Measurements from ENCODE around the gene PKP4. TPM values are rescaled to one million over a fixed set of nuclear protein-coding genes. Genes with fewer than 3 reads are reported as not detected.

The PKP4 gene
- total and polyA plus RNA-seq, 2 donors (not counting 1 experiment from before 2014, with no cell fraction given), result 2.0 to 13.3 TPM

DNA sequence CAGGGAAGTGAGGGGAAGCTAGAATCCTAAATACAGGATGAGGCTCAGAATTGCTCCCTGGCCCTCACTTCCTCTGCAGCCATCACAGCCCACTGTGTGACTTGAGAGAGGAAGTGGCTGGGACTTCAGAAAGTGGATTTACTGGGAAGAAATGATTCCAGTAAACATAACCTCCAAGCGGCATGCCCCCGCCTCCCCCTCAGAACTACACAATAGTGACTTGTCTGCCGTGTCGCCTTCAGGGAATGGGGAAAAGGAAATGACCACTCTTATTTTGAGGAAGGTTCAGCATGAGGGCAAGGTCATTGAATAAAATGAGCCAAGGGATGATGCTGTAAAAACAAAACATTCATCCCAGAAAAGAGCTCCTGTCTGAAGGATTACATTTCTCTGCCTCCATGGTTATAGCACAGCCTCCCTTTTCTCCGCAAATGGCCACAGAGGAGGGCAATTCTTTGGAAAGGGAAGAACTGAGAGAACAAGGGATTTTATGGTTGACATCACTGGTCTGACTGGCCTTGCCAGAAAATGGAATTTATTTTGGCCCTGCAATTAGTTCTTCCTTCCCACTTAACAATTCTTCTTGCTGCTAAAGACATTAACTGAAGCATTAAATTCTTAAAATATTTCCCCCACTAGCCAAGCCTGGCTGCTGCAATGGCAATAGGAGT, 259.5 kb downstream of the PKP4 start:
- TF ChIP-seq CTCF (IDR thresholded peaks at IDR 0.05), result no peak
- TF ChIP-seq EZH2 (IDR thresholded peaks at IDR 0.05; ENCODE audit: borderline replicate concordance, insufficient read depth, low read depth, low read length, poor library complexity, severe bottlenecking), result no peak
- no CpG with 5 or more reads among the region's 5 CpGs for WGBS (ENCODE audit: insufficient coverage)
- intact Hi-C loops (cut with micrococcal nuclease), result no loop called here
- ChIA-PET CTCF (interaction anchor here (1.4 kb wide), 1 partner anchor 36 kb away, joined by 3 read pairs; no protein-coding TSS in a partner anchor), POLR2A (no interaction called here)
- H3K9me3 Mint-ChIP-seq (ENCODE audit: insufficient read depth), result no peaks in the 10 kb centered on the region
- Histone ChIP-seq H3K4me1 (ENCODE audit: control insufficient read depth in 2 of 2, insufficient read depth in 2 of 2, low read length in 2 of 2) (no peaks in the 10 kb centered on the region), H3K9ac (ENCODE audit: low read length) (no peak overlapping the region), H4K20me1 (ENCODE audit: control insufficient read depth, insufficient read depth, low read length, poor library complexity, severe bottlenecking) (no peaks in the 10 kb centered on the region), H2AFZ (ENCODE audit: insufficient read depth, low read depth, low read length, poor library complexity, severe bottlenecking) (no peak overlapping the region), H3K27ac (ENCODE audit: low read length in 2 of 2) (no peak overlapping the region), H3K9me3 (ENCODE audit: control extremely low read depth in 1 of 3, control insufficient read depth in 2 of 3, insufficient read depth in 1 of 3, low read length in 2 of 3) (peaks cover 0 to 7% (median 1%) of the 10 kb centered on the region in 3 donors), H3K79me2 (ENCODE audit: control insufficient read depth, insufficient read depth, low read length) (no peaks in the 10 kb centered on the region), H3K27me3 (replicated peaks in 1 of 4; ENCODE audit: control extremely low read depth in 1 of 4, control insufficient read depth in 3 of 4, insufficient read depth in 4 of 4, low read length in 3 of 4) (no peaks in the 10 kb centered on the region), H3K36me3 (replicated peaks in 1 of 2; ENCODE audit: control extremely low read depth in 1 of 2, control insufficient read depth in 1 of 2, extremely low read depth in 1 of 2, insufficient read depth in 2 of 2, low read length in 1 of 2) (no peaks in the 10 kb centered on the region), H3K4me3 (ENCODE audit: control extremely low read depth in 1 of 5, extremely low read depth in 1 of 5, insufficient read depth in 1 of 5, low read depth in 2 of 5, low read length in 4 of 5) (no peak overlapping the region), H3K4me2 (replicated peaks; ENCODE audit: low read depth, low read length, poor library complexity, severe bottlenecking) (no peak overlapping the region)
- DNase-seq, result no peak
- H3K4me1 Mint-ChIP-seq, result no peaks in the 10 kb centered on the region
- no peak overlapping the region for H3K27ac Mint-ChIP-seq
- no peak overlapping the region for H3K4me3 Mint-ChIP-seq
- H3K27me3 Mint-ChIP-seq, result peaks cover 3% of the 10 kb centered on the region
- no peak for ATAC-seq (ENCODE audit: low read depth)

DNA sequence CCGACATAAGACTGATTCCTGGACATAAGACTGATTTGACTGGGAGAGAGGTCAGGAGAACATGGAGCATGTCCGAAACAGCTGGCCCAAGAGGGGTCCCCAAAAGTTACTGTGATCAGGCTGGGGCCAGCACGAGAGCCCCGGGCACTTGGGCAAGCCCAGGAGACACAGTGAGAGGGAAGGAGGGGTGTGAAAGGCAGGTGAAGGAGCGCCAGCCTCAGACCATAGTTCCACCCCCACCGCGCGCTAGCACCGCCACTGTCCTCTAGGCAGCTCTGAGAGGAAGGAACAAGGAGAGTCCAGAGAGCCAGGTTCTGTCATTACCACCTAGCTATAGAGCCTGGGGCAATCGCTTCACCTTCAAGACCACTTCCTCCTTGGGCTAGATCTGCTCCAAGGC, 260.2 kb downstream of the PKP4 start:
- 92% methylated on average over 7 of the region's 10 CpGs for WGBS (ENCODE audit: insufficient coverage)
- DNase-seq, result no peak
- no peaks in the 10 kb centered on the region for H3K4me1 Mint-ChIP-seq

More for the DNA sequence above, 260.2 kb downstream of the PKP4 start:
- TF ChIP-seq CTCF (IDR thresholded peaks at IDR 0.05), result no peak
- TF ChIP-seq EZH2 (IDR thresholded peaks at IDR 0.05; ENCODE audit: borderline replicate concordance, insufficient read depth, low read depth, low read length, poor library complexity, severe bottlenecking), result no peak
- no peak overlapping the region for H3K4me2 ChIP-seq (replicated peaks; ENCODE audit: low read depth, low read length, poor library complexity, severe bottlenecking)
- H2AFZ ChIP-seq (ENCODE audit: insufficient read depth, low read depth, low read length, poor library complexity, severe bottlenecking), result no peak overlapping the region
- H3K36me3 ChIP-seq (replicated peaks in 1 of 2; ENCODE audit: control extremely low read depth in 1 of 2, control insufficient read depth in 1 of 2, extremely low read depth in 1 of 2, insufficient read depth in 2 of 2, low read length in 1 of 2), result no peaks in the 10 kb centered on the region
- no peaks in the 10 kb centered on the region for H3K9me3 Mint-ChIP-seq (ENCODE audit: insufficient read depth)
- H3K79me2 ChIP-seq (ENCODE audit: control insufficient read depth, insufficient read depth, low read length), result no peaks in the 10 kb centered on the region
- H3K4me3 Mint-ChIP-seq, result no peak overlapping the region
- no peak overlapping the region for H3K9ac ChIP-seq (ENCODE audit: low read length)
- ChIA-PET POLR2A (no interaction called here), CTCF (interaction anchor here (1.3 to 1.4 kb wide), 2 partner anchors 35 to 38 kb away, joined by 3 to 5 read pairs; no protein-coding TSS in a partner anchor)
- H3K27me3 ChIP-seq (replicated peaks in 1 of 4; ENCODE audit: control extremely low read depth in 1 of 4, control insufficient read depth in 3 of 4, insufficient read depth in 4 of 4, low read length in 3 of 4), result no peaks in the 10 kb centered on the region
- intact Hi-C loops (cut with micrococcal nuclease), result no loop called here
- no peaks in the 10 kb centered on the region for H3K4me1 ChIP-seq (ENCODE audit: control insufficient read depth in 2 of 2, insufficient read depth in 2 of 2, low read length in 2 of 2)
- ATAC-seq (ENCODE audit: low read depth), result no peak
- no peak overlapping the region for H3K27ac Mint-ChIP-seq
- no peaks in the 10 kb centered on the region for H4K20me1 ChIP-seq (ENCODE audit: control insufficient read depth, insufficient read depth, low read length, poor library complexity, severe bottlenecking)
- no peak overlapping the region for H3K27ac ChIP-seq (ENCODE audit: low read length in 2 of 2)
- H3K27me3 Mint-ChIP-seq, result peaks cover 3% of the 10 kb centered on the region
- no peak overlapping the region for H3K4me3 ChIP-seq (ENCODE audit: control extremely low read depth in 1 of 5, extremely low read depth in 1 of 5, insufficient read depth in 1 of 5, low read depth in 2 of 5, low read length in 4 of 5)
- H3K9me3 ChIP-seq (ENCODE audit: control extremely low read depth in 1 of 3, control insufficient read depth in 2 of 3, insufficient read depth in 1 of 3, low read length in 2 of 3), result peaks cover 0 to 7% (median 1%) of the 10 kb centered on the region in 3 donors
